SIG-M5 (cell line): ENCODE data around the gene CAVIN2.

Source experiments
- DNase-seq: peaks from one replicate; lab custom pipeline; 2025; lab: John Stamatoyannopoulos, UW

CAVIN2 gene, protein sequence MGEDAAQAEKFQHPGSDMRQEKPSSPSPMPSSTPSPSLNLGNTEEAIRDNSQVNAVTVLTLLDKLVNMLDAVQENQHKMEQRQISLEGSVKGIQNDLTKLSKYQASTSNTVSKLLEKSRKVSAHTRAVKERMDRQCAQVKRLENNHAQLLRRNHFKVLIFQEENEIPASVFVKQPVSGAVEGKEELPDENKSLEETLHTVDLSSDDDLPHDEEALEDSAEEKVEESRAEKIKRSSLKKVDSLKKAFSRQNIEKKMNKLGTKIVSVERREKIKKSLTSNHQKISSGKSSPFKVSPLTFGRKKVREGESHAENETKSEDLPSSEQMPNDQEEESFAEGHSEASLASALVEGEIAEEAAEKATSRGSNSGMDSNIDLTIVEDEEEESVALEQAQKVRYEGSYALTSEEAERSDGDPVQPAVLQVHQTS

DNA sequence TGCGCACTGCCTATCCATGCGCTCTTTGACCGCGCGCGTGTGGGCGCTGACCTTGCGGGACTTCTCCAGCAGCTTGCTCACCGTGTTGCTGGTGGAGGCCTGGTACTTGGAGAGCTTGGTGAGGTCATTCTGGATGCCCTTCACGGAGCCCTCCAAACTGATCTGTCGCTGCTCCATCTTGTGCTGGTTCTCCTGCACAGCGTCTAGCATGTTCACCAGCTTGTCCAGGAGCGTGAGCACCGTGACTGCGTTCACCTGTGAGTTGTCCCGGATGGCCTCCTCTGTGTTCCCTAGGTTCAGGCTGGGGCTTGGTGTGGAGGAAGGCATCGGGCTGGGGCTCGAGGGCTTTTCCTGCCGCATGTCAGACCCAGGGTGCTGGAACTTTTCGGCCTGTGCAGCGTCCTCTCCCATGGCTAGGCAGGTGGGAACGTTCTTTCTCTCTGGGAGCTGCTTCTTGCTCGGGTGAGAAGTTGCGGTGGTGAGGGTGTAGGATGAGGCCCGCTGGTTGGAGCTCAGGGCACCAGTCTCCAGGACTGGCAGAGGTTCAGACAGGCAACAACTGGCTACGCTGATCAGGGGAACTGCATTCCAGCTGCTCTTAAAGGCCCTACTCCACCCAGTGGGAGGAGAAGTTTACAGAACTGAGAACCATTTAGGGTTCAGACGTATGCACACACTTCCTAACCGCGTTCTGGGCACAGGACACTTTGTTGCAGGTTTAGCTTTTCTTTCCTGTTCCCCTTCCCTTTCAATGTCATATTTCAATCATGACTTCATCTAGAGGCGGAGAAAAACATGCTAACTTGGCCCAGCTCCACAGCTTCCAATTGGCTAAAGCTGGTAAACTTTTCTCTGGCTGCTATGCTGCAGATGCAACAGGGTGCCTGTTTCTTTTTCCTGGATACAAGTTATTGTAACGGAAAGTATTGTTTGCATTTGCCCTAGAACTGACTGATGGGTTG is at the start of gene CAVIN2:
Gene CAVIN2, minus strand, starts transcription at position 574 of the 962 bp plus-strand sequence. Its CDS starts 163 bp downstream, at position 411.
- DNase-seq: no peak

DNA sequence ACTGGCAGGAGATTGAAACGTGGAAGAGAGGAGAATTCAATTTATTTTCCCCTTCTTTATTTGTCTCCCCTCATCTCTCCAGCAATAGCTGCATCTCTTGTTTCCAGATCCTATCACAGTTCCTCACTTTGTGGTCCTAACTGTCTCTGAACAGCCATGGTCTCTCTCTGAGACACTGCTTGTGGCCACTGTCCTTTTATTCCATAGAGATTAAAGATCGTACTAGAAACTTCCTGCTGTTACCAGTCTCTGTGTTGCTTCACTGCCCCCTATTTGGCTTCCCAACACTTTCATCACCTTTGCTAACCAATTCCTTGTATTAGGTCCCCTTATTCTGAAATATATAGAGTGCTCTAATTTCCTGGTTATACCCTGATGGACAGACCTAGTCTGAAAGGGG is 48.9 kb upstream of the CAVIN2 start:
- DNase-seq: no peak

DNA sequence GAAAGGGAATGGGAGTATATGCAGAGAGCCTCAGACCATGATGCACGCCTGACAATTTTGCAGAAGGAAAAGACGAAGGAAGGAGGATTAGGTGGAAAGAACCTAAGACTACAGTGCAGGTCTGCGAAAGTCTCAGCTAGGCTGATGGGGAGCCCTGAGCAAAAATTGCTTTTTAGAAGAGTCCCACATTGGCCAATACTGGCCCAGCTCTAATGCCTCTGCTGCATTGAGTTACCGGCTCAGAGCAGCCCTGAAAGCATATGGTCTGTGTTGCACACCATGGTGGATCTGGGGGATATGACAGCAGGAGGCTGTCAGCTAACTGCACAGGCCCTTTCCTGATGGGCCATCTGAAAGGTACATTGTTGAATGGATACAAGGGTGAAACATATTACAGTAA is 48.3 kb upstream of the CAVIN2 start:
- DNase-seq: no peak

DNA sequence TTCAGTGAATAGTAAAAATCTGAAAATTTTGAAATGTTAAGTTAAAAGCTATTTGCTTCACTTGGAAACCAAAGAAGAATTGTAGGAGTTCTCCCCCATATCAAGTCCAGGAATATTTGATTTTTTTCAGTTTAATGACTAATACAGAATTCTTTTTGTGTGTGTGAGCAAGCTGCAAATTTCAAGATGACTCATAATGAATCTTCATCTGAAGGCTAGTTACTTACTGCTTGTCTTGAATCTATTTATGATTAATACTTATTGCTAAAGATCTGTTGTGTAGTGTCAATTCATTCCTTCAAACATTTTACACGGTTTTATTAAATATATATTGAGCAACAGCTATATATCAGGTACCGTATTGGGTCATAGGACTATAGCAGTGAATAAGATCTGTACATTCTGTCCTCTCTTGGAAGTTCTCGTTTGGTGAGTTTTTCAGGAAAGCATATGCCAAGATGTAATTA is 47.8 kb upstream of the CAVIN2 start:
- no peak for DNase-seq

DNA sequence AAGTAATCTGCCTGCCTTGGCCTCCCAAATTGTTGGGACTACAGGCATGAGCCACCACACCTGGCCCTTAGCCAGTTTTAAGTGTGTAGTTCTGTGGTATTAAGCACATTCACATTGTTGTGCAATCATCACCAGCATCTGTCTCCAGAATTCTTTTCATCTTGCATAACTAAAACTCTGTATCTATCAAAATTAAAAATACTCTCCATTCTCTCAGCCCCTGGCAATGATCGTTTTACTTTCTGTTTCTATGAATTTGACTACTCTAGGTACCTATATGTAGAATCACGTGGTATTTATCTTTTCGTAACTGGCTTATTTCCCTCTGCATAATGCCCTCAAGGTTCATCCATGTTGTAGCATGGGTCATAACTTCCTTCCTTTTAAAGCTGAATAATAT is 45.5 kb upstream of the CAVIN2 start:
- DNase-seq: no peak

DNA sequence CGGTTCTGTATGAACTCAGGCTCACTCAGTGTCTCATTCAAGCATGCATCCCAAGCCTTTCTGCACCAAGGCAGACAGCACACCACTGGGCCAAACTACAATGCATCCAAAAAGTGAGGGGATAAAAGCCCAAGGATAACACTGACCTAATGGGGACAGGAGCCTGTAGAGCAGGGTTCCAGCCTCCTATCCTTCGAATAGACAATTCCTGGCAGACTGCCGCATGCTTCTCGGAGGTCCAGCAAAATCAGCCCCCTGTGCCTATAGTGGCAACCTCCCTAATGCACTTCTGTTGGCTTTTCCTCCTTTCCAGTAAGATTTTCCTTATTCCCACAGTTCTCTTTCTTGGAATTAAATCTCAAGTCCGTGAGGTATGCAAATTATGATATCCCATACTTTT is 44.8 kb upstream of the CAVIN2 start:
- no peak for DNase-seq

DNA sequence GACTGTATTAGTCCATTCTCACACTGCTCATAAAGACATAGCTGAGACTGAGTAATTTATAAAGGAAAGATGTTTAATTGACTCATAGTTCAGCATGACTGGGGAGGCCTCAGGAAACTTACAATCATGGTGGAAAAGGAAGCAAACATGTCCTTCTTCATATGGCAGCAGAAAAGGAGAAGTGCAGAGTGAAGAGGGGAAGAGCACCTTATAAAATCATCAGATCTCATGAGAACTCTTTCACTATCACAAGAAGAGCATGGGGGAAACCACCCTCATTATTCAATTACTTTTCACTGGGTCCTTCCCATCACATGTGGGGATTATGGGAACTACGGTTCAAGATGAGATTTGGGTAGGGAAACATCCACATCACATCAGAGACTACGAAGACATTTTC is 43.0 kb upstream of the CAVIN2 start:
- no peak for DNase-seq

DNA sequence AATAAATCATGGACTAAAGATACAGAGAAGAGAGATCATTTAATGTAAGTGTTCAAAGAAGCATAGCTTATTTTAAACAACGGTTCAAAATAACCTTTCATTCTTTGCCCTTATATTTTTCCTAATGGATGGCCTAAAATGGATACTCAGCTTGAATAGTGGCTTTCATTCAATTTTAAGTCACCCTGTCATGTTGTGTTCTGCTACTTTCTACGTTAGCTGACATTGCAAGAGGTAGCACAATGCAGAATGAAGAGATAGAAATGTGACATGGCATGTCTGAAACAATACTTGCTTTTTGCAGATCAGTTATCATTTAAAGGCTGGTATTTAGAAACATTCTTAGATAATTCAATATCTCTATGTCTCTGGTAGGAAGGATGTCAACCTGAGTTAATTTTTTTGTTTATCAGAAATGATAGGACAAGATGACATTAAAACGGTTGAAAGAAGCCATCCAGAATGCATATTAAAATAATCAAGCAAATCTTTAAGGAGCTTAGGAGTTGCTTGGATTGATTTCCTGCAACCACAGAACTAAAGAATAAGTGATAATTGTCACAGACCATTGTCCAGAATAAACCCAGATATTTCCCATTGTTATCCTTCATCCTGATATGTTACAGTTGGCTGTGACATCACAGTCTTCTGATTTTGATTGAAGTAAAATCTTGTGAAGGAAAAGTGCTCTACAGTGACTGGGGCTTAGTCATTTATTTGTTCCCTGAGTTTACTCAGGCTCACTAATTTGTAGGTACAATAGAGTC is 41.7 kb upstream of the CAVIN2 start:
- DNase-seq: no peak

DNA sequence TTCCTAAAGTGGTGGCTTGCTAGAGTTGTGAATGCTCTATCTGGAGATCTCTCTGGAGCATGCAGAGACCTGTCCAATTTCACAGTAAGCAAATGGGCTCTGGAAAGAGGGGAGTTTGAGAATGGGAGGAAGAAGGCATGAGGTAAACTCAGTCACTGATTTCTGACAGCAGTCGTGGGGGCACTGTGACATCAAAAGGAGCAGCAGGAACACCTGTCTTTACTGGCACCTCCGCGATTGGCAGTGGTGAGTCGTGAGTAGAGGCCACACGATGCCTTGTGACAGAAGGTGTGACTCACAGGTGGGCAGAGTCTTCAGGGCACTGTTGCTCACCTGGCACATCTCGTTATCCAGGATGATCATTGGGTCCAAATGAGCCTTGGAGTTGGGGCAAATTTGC is 38.8 kb upstream of the CAVIN2 start:
- no peak for DNase-seq

DNA sequence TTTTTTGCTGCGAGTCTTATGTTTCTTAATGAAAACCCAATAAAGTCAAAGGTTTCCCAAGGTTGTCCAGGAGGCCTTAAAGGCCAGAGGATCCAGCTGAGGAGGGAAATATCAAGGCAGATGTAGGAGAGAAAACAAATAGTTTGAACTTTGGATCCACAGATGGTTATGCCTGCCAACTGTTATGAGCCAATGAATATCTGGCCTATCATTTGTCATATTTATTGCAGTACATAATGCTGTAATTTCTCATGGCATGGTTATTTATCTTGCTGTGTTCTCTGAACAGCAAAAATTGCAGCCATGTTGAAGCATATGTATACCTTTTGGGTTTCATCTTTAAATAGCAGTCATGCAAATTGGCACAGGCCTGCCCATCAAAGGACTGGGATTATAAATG is 38.2 kb upstream of the CAVIN2 start:
- DNase-seq: no peak

DNA sequence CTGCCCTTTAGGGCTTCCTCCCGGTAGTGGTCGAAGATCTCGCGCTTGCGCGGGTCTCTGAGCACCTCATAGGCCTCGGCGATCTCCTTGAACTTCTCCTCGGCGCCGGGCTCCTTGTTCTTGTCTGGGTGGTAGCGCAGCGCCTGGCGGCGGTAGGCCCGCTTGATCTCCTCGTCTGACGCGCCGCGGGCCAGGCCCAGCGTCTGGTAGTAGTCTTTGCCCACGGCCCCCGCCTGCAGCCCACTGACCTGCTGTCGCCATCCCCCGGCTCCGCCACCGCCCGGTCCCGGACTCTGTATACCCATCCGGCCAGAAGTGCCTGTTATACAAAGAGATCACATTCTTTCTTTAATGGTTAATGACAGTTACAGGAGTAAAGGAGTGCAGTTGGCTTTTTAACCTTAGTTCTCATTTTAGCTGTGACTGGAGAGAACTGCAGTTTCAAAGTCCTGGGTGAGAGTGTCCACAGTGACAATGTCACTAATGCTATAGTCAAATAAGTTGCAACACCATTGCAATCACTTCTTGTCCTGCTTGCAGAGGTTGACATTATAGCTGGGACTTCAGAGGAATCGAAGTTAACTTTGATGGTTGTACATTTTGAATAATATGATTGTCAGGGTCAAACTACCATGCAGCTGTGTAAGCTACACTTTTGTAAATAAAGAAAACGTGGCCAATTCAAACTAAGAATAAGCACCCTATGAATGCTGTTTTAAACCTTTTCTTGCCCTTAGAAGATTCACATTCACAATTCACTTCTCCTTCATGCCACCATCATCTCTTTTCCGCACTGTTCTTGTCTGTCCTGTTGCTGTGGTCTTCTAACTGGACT is 35.3 kb upstream of the CAVIN2 start:
- DNase-seq: no peak

DNA sequence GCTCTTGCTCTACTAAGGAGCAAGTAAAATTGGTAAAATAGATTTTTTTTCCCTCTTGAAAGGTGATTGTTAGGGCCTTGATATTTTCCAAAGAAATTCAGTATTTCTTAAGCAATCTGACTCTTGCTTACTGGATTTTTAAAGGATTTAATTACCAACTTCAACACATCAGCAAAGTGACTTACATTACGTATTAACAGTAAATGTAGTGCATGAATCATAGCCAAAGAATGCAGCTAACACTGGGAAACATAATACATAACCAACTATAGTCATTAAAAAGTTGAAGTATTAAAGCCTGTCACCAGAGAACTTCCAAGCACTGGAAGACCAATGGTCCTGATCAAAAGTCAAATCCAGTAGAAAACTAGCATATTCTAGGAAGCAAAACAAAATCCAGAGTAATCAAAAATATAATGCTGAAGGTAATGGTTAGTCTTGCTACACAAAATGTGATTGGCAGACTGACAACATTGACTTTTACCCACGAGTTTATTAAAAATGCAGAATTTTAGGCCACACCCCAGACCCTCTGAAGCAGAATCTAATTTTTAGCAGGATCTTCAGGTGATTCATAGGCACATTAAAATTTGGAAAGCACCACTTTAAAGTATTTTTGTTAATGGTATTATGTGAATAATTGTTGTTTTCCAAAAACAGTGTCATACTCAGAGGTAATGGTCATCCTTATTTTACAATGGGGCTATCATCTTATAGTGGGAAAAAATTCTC is 31.8 kb upstream of the CAVIN2 start:
- no peak for DNase-seq

DNA sequence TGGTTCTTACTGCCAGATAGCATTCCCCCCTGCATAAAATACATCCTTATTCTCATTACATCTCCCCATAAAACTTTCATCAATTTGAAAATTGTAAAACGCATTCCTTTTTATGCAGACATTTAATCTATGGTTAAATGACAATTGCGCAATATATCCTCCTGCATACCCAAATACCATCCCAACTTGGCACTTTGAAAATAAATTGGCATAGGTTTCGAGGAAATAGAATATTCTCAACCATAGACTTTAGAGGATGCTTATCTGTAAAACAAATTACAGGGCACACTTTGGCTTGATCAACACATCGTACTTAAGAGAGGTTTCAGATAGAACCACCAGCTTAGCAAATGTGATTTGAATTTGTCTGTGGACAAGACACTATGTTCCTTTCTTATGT is 31.0 kb upstream of the CAVIN2 start:
- DNase-seq: no peak

DNA sequence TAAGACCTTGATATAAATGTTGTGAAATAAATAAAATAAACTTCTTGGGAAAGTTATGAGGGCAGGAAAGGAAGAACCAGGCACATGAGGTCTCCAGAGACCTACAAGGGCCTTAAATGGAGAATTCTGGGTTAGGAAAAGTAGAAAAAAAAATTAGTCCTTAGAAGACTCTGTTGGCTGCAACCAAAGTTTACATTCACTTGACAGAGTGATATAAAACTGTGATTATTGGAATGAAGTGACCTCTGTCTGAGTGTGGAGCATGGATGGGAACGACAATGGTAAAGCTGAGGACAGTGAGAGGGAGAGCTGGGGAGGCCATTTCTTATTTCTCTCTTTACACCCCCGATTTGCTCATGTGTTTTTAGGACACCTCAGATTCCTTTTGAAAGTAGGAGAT is 29.0 kb upstream of the CAVIN2 start:
- DNase-seq: no peak

DNA sequence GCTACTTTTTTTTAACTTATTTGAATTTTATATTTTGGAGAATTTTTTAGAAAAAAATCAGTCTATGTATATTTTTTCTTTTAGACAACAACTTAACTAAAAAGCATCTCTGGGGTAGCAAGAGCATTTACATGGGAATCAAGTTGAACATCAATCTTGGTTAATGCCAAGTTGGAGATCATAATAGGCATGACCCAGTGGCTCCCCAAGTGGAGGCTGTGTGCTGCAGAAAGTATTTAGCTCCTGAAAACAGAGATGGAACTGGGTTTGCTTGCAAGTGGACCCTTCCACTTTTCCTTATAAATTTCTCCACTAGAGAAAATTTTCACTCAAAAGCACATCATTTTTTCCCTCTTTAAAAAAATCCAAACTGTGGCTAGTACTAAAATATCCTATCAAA is 23.9 kb upstream of the CAVIN2 start:
- DNase-seq: no peak

DNA sequence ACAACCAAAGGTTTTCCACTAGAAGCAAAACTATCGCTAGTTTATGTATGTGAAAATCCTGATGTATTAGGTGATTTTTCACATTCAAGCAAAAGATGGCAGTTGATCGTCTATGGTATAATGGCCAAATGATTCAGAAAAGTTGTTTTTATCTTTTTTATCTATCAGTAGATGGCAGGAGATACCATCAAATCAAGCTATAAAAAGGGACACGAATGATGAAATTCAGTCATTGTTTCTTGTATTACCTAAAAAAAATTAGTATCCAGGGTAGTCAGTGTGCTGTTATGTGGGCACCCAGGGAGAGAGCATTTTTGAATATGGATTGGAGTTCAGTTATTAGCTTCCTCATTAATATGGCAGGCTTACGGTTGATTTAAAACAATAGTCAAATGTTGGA is 22.9 kb upstream of the CAVIN2 start:
- no peak for DNase-seq

DNA sequence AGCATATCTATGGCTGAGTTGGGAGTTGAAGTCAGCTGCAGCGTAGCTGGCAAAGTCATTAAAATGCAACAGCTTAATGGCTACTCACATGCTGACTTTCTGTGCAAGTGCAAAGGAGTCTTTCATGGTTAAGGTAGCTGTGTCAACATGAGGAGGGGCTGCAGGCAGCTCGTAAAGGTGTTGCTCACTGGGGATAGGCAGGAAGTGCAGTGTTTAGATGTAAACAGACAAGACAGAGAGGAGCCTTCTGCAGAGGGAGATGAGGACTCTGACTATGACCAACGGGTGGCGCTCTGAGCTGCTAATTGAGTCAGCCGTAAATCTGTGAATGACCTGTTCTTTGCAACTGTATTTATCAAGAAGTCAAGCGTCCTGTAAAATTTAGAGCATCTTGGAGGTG is 22.3 kb upstream of the CAVIN2 start:
- no peak for DNase-seq

DNA sequence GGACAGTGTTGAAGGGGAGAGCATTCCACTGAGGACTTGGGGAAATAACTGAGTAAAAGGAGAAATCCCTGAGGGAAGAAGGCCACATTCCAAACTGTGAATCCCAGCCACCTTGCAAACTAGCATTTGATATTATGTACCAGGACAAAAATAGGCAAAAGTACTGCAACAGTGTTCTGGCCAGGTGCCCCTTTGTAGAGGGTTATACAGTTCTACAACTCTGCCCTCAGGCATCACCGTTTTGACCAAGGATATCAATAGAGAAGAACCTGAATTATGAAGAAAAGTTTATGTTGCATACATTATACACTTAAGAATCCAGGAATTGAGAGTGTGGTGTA is 20.6 kb upstream of the CAVIN2 start:
- no peak for DNase-seq

DNA sequence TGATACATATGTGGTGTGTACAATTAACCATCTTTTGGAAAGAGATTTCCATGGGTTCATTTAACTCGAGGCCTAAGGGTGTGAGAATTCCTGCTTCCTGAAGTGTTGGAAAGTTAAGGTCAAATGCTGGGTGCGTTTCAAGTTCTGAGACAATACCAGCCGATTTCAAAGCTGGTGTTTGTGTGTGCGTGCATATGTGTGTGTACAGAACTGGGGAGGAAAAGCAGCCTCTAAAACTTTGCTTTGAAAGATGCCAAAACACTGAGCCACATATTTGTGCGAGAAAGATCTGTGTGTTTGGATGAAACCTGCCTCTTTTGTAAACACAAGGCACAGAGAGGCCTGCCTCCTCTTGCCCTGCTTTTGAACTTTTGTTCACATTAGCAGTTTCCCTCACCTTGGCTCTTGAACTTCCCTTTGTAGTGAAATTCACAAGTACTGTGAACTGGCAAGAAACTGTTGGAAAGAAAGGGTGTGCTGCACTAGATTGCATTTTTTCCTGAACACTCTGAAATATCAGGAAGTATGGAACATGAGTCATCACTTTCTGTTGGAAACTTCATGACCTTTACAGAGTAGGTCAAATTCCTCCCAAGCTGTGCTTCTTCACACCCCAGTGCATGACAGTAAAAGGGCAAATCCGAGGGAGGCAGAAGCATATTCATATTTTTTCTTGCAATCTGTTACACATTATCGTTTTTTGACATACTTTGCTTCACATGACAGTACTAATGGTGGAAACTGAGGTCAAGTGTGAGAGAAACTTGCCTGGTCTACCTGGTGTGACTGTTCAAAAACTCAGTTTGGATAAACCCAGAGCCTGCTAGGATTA is 20.0 kb upstream of the CAVIN2 start:
- no peak for DNase-seq

DNA sequence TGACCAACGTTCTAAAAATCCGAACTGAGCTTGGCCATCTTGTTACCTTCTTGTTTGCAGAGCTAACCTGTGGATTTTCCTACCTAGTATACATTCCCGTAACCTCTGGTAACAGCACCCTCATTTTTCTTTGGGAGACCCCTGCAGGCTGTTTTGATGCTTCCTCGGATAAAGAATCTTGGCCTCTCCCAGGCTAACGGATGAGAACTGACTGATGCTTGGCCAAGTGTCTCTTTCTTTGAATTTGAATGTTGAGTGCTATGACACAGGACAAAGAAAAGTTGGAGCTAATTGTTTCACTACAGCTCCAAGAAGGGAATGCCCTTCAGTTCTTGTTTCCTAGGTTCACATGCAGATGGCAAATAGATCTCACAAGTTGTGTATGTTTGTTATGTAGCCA is 19.3 kb upstream of the CAVIN2 start:
- no peak for DNase-seq
